HL-60 (cell line): Measurements from ENCODE around the gene EIF6.

Source experiments
- CTCF ChIP-seq: IDR thresholded peaks from one replicate; pipeline ENCODE4 v1.5.1; 2011; ENCODE audit warnings: low read length, control low read depth, inconsistent platforms; ENCODE audit not compliant: insufficient read depth
- POLR2AphosphoS5 ChIP-seq: IDR thresholded peaks from 2 replicates; pipeline ENCODE4 v1.6.1; 2012; ENCODE audit warnings: low read depth
- REST ChIP-seq: IDR thresholded peaks from 2 replicates; pipeline ENCODE4 v1.6.1; 2012; ENCODE audit warnings: low read depth; ENCODE audit not compliant: insufficient replicate concordance

GRCh38 chr20:35279533-35280174, 4.9 kb downstream of the EIF6 start:
- TF ChIP-seq CTCF = no peak
- TF ChIP-seq REST = no peak
- TF ChIP-seq POLR2AphosphoS5 = no peak
